Muscle layer of duodenum (tissue), 2 donors: ENCODE results near the gene SERINC2.

Experiments used
- H3K27ac ChIP-seq: one replicate; pipeline ENCODE4 v1.7.0; 2013; ENCODE audit warnings: mild to moderate bottlenecking, low read length
- H3K27me3 ChIP-seq: one replicate; pipeline ENCODE4 v1.7.0; 2013; ENCODE audit warnings: low read depth, mild to moderate bottlenecking, control low read depth, low read length
- H3K36me3 ChIP-seq, 2 donors: one replicate each; pipeline ENCODE4 v1.7.0; 2013; ENCODE audit warnings: low read length in 2 of 2, control low read depth in 1 of 2, mild to moderate bottlenecking in 1 of 2; ENCODE audit not compliant: insufficient read depth in 2 of 2, control insufficient read depth in 1 of 2
- H3K4me1 ChIP-seq, 2 donors: one replicate each; pipeline ENCODE4 v1.7.0; 2013; ENCODE audit warnings: low read length in 2 of 2, mild to moderate bottlenecking in 2 of 2, control low read depth in 1 of 2, moderate library complexity in 1 of 2; ENCODE audit not compliant: insufficient read depth in 2 of 2, control insufficient read depth in 1 of 2
- H3K4me3 ChIP-seq, 2 donors: one replicate each; pipeline ENCODE4 v1.7.0; 2013; ENCODE audit warnings: low read length in 2 of 2, low read depth in 1 of 2, mild to moderate bottlenecking in 1 of 2
- H3K9me3 ChIP-seq, 2 donors: one replicate each; pipeline ENCODE4 v1.7.0; 2013; ENCODE audit warnings: low read length in 2 of 2, control low read depth in 1 of 2, mild to moderate bottlenecking in 1 of 2; ENCODE audit not compliant: control insufficient read depth in 1 of 2
- donor health status: healthy.

The SERINC2 gene

DNA sequence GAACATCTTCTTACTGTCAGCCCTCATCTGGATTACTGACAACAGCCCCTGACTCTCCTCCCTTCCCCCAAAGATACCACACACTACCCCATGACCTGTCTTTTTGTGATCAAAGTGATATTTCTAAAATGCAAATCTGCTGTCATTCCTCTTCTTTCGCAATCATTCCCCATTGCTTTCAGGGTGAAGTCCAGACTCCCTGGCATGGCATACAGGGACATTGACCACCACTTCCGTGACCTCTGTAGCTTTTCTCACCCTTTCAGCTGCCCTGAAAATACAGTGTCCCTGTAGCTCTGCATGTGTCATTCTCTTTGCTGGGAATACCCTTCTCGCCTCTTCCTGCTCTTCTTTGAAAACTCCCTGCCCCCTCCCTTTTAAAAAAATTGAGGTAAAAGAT, 4.1 kb downstream of the SERINC2 start:
- Histone ChIP-seq H3K27ac (no peak overlapping the region), H3K4me3 (no peak overlapping the region), H3K4me1 (peaks cover 0 to 13% of the 10 kb centered on the region in 2 donors), H3K27me3 (peaks cover 4% of the 10 kb centered on the region), H3K9me3 (no peaks in the 10 kb centered on the region), H3K36me3 (no peaks in the 10 kb centered on the region)

DNA sequence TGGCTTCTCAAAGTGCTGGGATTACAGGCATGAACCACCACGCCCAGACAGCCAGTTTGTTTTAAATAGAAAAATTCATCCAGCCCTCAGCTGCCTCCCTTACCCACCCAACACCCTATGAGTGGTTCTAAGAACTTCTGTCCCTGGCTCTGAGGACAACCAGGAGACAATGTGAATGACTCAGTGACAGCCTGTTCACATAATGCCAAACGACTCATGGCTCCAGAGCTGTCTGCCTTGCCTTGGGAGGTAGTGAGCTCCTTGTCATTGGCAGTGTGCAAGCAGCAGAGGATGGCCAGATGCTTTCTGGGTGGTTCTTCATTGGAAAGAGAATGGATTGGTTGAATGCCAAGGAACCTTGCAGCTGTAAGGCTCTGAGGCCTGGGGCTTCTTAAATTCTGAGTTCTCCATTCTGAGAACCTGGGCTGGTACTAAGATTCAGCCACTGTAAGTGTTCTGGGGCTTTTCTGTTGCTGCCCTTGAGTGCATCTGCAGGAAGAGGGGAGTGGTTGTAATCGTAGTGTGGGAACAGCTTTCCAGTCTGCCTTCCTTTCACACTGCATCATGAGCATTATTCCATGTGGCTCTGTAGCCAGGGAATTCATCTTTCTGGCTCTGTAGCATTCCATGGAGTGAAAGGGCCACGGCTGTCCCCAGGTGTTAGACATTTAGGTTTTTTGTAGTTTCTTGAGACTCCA, 5.8 kb downstream of the SERINC2 start:
- H3K27me3 ChIP-seq: no peaks in the 10 kb centered on the region
- H3K4me3 ChIP-seq: no peak overlapping the region
- no peak overlapping the region for H3K27ac ChIP-seq
- H3K9me3 ChIP-seq: no peaks in the 10 kb centered on the region
- no peaks in the 10 kb centered on the region for H3K36me3 ChIP-seq
- H3K4me1 ChIP-seq: peaks cover 0 to 4% of the 10 kb centered on the region in 2 donors

DNA sequence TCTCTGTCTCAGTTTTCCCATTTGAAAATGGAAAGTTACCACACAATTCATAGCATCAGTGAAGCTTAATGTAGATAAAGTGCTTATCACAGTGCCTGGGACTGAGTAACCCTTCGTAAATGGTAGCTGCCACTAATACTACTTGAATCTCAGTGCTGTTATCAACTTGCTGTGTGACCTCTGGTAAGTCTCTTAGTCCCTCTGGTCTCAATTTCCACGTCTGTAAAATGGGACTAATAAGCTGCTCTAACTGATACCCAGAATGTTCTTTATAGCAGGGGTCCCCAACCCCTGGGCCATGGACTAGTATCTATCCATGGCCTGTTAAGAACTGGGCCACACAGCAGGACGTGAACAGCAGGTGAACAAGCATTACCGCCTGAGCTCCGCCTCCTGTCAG, 7.7 kb downstream of the SERINC2 start:
- Histone ChIP-seq H3K27me3 (no peaks in the 10 kb centered on the region), H3K4me1 (no peaks in the 10 kb centered on the region), H3K4me3 (no peak overlapping the region), H3K9me3 (no peaks in the 10 kb centered on the region), H3K27ac (no peak overlapping the region), H3K36me3 (no peaks in the 10 kb centered on the region)

DNA sequence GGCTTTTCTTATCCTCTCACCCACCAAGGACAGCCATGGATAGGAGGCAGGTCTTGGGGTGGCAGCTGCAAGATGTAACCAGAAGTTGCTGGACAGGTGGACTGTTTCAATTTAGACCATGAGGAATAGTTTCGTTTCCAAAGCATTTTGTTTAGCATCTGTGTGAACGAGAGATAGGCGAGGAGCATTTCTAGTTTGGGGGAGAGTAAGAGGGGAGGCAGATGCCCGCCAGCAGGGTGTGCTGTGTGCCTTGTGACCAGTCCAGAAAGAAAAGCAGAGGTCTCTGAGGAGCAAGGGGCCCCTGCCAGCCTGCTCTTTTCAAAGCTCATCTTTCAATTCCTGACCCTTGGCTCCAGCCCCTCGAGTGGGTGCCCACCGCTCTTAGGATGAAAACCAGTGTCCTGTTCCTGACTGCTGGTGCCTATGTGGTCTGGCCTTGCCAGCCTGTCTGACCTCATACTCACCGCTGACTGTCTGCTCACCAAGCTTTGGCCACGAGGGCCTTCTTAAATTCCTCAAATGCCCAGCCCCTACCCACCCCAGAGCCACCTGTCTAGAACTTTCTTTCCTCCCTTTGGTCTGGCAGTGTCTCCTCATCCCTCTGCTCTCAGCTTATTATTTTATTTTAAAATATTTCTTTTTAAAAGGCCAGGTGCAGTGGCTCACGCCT, 8.5 kb downstream of the SERINC2 start:
- no peaks in the 10 kb centered on the region for H3K9me3 ChIP-seq
- H3K27ac ChIP-seq: no peak overlapping the region

DNA sequence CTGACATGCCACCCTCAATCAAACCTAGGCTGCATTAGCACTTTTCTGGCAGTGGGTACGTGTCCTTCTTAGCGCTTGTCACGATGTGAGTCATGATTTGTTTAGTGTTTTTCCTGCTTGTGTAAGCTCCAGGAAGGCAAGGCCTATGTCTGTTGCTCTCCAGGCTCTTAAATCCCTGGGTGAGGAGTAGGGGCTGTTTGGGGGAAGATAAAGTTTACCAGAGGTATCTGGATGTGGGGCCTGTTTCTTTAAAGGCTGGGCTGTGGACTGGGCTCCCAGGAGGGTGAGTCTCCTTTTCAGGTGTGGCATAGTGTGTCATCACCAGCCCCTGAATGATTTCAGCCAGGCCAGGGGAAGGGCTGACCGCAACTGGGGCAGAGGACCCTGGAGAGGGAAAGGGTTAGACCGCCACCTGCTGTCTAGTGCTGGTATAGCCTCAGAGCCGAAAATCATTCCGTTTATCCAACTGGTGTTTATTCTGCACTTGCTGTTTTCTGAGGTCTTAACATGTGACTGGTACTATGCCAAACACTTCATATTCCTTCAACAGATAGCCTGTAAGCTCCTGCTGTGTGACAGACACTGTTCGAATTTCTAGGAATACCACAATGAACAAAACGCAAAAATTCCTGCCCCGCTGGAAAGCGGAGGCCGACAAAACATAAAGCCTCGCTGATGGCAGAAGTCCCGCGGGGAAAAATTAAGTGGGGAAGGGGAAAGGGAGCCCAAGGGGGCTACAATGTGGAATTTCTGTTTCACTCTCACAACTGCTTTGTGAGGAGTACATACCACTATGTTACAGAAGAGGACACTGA, 9.7 kb downstream of the SERINC2 start:
- H3K27ac ChIP-seq: no peak overlapping the region
- no peaks in the 10 kb centered on the region for H3K4me1 ChIP-seq
- H3K27me3 ChIP-seq: no peaks in the 10 kb centered on the region
- no peak overlapping the region for H3K4me3 ChIP-seq
- H3K36me3 ChIP-seq: no peaks in the 10 kb centered on the region
- H3K9me3 ChIP-seq: no peaks in the 10 kb centered on the region

More for the DNA sequence above, 8.5 kb downstream of the SERINC2 start:
- Histone ChIP-seq H3K36me3 (no peaks in the 10 kb centered on the region), H3K27me3 (no peaks in the 10 kb centered on the region), H3K4me3 (no peak overlapping the region), H3K4me1 (no peaks in the 10 kb centered on the region)

DNA sequence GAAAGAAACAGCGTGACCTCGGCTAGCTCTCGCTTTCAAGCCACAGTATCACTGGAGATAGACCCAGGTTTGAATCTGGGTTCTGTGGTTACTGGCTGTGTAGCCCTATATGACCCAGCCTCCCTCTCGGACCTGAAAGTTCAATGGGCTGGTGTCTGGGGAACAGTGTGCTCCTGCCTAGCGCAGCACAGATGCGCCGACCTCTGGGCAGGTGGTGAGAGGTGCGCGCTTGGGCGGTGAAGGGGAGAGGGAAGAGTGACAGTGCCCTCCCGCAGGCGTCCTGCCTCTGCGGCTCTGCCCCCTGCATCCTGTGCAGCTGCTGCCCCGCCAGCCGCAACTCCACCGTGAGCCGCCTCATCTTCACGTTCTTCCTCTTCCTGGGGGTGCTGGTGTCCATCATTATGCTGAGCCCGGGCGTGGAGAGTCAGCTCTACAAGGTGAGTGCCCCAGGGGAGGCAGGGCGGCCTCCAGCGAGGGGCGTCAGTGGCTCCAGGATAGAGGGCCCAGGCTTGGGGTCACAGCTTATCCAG, 10.5 kb downstream of the SERINC2 start:
- H3K36me3 ChIP-seq: no peaks in the 10 kb centered on the region
- no peaks in the 10 kb centered on the region for H3K9me3 ChIP-seq
- H3K4me1 ChIP-seq: no peaks in the 10 kb centered on the region
- H3K27ac ChIP-seq: no peak overlapping the region
- no peak overlapping the region for H3K4me3 ChIP-seq
- H3K27me3 ChIP-seq: no peaks in the 10 kb centered on the region

DNA sequence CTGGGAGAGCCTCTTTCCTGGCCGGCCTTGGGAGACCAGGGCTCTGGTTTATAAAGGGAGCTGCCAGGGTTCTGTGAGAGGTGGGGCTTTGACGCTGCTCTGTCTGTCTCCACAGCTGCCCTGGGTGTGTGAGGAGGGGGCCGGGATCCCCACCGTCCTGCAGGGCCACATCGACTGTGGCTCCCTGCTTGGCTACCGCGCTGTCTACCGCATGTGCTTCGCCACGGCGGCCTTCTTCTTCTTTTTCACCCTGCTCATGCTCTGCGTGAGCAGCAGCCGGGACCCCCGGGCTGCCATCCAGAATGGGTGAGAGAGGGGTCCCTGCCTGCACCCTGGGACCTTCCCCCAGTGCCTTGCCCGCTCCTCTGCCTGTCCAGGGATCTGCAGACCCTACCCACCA, 11.6 kb downstream of the SERINC2 start:
- Histone ChIP-seq H3K27ac (no peak overlapping the region), H3K27me3 (no peaks in the 10 kb centered on the region), H3K4me1 (no peaks in the 10 kb centered on the region), H3K4me3 (no peak overlapping the region), H3K36me3 (no peaks in the 10 kb centered on the region), H3K9me3 (no peaks in the 10 kb centered on the region)

DNA sequence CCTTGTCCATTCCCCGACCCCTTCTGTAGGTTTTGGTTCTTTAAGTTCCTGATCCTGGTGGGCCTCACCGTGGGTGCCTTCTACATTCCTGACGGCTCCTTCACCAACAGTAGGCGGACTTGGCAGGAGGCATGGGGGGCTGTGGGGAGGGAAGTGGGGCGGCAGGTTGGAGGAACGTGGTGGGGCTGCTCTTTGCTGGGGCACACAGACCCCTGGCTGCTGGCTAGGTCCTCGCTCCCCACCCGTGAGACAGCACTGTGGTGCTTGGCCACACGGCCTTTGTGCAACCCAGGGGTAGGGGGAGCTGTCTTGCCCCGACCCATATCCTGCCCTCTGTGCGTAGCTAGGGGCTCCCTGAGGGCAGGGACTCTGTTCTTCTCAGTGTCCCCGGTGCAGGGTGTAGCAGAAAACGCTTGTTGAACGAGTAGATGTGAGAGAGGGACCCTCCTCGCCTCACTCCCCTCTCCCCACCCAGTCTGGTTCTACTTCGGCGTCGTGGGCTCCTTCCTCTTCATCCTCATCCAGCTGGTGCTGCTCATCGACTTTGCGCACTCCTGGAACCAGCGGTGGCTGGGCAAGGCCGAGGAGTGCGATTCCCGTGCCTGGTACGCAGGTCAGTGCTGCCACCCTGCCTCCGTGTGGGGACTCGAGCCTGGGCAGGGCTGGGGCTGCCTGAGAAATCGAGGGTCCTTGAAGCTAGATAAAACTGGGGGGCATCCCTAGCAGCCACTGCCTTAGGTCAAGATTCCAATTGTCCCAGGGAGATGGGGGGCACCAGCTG, 12.5 kb downstream of the SERINC2 start:
- Histone ChIP-seq H3K9me3 (no peaks in the 10 kb centered on the region), H3K4me1 (no peaks in the 10 kb centered on the region), H3K27me3 (no peaks in the 10 kb centered on the region), H3K36me3 (no peaks in the 10 kb centered on the region), H3K4me3 (no peak overlapping the region), H3K27ac (no peak overlapping the region)

DNA sequence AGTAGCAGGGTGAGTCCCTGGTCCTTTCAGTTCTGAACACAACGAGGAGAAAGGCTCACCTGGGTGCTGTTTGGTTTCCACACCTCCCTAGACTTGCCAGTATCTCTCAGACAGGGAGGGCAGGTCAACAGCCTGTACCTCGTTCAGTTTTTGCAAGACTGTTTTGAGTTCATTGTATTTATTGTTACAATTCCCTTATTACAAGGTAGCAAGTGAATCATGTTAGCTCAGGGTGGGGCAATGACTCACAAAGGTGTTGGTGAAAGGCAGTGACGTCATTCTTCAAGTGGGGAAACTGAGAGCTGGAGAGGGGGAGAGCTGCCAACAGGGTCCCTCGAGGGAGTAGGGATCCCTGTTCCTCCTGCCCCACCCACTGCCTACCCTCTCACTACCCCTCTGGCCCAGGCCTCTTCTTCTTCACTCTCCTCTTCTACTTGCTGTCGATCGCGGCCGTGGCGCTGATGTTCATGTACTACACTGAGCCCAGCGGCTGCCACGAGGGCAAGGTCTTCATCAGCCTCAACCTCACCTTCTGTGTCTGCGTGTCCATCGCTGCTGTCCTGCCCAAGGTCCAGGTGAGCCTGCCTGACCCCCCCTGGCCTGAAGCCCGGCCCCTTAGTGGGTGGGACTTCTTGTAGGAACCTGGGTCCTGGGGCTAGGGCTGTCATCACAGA, 13.4 kb downstream of the SERINC2 start:
- Histone ChIP-seq H3K27ac (no peak overlapping the region), H3K27me3 (no peaks in the 10 kb centered on the region), H3K9me3 (no peaks in the 10 kb centered on the region), H3K36me3 (no peaks in the 10 kb centered on the region), H3K4me1 (no peaks in the 10 kb centered on the region), H3K4me3 (no peak overlapping the region)

DNA sequence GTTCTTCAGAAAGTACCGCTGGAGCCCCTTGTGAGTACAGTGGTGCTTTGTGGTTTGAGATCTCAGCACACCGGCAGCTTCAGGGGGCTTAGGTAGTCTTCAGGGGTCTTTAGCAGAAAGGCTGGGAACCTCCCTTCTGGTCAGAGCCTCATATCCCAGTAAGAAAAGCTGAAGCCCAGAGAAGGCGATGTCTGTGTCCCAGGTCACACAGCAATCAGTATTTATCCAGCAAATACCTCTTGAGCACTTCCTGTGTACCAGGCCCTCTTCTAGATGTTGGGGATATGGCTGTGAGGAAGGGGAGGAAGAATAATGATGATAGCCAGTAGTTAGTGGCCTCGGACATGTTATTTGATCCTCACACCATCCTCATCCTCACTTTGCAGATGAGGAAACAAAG, 14.3 kb downstream of the SERINC2 start:
- Histone ChIP-seq H3K4me1 (no peaks in the 10 kb centered on the region), H3K4me3 (no peak overlapping the region), H3K27me3 (no peaks in the 10 kb centered on the region), H3K27ac (no peak overlapping the region), H3K36me3 (no peaks in the 10 kb centered on the region), H3K9me3 (no peaks in the 10 kb centered on the region)
